SIG-M5 (cell line): ENCODE data around the gene WDR5.

Experiments
- DNase-seq: peaks from one replicate; lab custom pipeline; 2025; lab: John Stamatoyannopoulos, UW

The WDR5 gene

DNA sequence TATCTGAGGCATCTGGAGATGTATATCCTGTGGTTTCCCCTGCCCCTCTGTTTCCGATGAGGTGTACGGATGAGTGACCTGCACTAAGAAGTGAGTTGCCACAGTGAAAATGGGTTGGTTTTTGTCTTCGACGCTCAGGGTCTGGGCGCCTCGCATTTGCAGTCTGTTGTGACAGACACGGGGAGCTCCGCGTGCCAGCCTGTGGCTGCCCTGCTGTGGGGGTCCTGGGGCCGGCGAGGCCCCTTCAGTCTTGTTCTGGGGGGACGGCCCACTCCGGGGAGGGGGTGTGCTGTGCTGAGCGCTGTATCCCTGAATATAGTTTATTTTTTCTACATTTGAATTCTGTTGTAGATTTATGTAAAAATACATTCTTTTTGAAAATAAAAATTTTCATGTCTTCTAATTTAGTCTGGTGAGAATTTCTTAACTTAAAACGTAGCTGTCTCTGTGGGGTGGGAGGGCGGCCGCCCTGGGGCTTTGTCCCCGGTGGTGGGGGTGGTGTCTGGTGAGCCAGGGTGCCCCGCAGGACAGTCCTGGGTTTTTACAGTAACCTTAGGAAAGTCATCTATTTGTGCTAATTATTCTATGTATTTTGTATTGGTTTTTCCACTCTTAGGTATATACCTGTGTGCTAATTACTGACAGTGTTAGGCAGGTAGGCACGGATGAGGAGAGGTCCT is 23.8 kb downstream of the WDR5 start:
- DNase-seq, result no peak

GRCh38 chr9:134161647-134162046 is 25.8 kb downstream of the WDR5 start:
- DNase-seq, result no peak

GRCh38 chr9:134162212-134162775 is 26.4 kb downstream of the WDR5 start:
- DNase-seq, result no peak

DNA sequence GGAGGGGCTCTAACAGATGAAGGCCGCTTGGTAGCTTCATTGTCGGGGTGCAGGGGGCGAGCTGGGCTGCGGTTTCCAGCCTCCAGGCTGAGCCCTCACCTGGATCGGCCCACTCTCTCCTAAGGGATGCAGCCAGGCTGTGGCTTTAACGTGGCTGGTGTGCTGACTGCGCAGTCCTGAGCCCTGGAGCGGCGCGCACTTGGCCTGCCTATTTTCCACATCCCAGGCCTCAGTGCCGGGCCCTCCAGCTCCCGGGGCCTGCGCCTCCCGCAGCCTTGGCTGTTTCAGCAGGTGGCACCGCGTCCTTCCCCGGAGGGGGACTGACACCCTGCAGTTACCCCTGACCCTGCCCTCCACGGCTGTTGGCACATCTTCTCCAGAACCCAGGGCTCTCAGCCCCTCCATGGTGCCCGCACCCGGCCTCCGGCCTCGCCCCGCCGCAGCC is 27.1 kb downstream of the WDR5 start:
- no peak for DNase-seq

GRCh38 chr9:134163371-134164196 is 27.7 kb downstream of the WDR5 start:
- no peak for DNase-seq

GRCh38 chr9:134164879-134165278 is 29.0 kb downstream of the WDR5 start:
- no peak for DNase-seq

DNA sequence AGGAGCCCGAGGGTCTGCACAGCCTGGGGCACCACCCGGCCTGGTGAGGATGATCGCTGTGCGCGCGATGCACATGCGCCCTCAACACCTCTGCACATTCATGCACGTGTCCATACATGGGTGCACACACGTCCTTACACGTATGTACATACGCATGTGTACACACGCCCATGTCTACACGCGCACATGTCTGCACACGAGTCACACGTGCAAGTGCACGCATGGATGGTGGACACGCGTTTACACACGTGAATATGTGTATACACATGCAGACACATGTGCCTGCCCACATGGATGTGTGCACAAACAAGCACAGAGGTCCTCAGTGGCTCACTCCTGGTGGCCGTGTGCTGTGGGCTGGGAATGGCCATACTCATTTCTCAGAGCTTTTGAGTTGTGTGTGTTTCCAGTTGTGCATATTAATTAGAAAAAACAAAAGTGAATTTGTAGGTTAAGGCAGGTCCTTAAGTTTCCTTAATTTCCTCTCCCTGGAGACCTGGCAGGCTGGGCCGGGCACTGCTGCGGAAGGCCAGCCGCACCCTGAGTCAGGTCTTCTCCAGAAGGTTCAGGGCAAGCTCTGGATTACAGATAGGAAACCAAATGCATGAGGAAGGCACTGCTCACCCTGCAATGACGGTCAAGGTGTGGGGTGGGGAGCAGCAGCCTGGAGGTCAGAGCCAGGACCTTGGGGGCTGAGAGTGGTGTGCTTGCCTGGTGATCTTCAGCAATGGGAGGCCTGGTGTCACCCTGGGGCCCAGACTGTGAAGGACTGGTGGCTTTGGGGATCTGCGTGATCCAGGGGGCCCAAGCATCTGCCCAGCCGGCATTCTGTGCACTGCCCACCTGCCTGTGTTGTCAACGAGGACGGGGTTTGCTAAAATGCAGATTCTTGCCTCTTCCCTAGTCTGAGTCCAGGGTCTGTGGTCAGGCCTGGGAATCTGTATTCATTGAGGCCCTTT is 29.8 kb downstream of the WDR5 start:
- no peak for DNase-seq

DNA sequence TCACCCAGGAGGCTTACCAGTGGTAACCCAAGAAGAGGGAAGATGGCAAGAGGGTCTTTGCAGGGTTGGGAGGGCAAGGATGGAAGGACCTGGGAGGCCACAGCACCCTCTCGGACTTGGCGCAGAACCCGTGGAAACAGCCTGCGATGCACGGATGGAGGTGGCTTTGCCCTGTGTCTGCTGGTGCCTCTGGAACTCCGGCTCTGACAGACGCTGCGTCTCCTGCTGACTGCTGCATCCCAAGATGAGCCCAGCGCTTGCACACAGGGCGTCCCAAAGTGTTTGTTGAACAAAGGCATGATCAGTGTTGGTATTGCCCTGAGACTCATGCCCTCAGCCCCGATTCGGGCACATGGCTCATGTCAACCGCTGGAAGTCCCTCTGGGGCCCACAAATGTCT is 30.5 kb downstream of the WDR5 start:
- no peak for DNase-seq

DNA sequence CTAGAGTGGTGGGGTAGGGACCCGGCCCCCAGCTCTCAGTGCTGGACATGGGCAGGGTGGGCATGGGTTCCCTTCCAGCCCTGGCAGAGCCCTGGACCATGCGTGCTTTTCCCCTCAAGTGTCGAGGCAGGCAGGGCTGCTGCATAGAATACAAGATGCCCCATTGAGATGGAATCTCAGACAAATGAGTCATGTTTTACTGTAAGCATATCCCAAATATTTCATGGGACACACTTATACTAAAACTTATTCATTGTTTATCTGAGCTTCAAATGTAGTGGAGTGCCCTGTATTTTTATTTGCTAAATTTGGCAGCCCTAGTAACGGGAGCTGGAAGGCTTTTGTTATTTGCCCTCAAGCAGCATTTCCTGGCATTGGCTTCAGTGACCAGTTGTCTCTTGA is 31.6 kb downstream of the WDR5 start:
- no peak for DNase-seq

DNA sequence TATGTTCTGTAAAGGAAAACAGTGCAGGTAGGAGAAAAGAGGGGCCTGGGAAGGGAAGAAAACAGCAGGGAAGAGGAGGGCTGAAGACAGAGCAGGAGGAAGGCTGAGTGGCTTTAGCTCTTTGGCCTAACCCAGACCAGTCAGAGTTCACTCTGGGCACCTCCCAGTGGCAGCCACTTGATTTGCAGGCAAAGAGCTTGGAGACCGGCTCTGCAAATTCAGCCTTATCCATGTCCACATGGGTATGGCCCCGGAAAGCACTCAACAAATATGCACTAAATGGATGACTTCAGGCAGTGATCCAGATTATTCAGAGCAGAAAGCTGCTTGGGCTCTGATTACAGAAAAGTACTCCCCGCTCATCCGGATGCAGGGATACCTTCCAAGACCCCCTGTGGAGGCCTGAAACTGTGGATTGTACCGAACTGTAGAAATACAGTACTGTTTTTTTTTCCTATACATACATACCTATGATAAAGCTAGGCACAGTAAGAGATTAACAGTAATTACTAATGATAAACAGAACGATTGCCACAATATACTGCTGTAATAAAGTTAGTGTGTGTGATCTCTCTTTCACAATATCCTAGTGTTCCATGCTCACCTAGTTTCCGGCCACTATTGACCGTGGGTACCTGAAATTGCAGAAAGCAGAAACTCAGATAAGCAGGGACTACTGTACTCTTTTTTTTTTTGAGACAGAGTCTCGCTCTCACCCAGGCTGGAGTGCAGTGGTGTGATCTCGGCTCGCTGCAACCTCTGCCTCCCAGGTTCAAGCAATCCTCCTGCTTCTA is 33.1 kb downstream of the WDR5 start:
- no peak for DNase-seq

- DNase-seq, result no peak
Observed at GRCh38 chr9:134169724-134170401, 34.0 kb downstream of the WDR5 start.

GRCh38 chr9:134170532-134171315 is 34.8 kb downstream of the WDR5 start:
- no peak for DNase-seq

DNA sequence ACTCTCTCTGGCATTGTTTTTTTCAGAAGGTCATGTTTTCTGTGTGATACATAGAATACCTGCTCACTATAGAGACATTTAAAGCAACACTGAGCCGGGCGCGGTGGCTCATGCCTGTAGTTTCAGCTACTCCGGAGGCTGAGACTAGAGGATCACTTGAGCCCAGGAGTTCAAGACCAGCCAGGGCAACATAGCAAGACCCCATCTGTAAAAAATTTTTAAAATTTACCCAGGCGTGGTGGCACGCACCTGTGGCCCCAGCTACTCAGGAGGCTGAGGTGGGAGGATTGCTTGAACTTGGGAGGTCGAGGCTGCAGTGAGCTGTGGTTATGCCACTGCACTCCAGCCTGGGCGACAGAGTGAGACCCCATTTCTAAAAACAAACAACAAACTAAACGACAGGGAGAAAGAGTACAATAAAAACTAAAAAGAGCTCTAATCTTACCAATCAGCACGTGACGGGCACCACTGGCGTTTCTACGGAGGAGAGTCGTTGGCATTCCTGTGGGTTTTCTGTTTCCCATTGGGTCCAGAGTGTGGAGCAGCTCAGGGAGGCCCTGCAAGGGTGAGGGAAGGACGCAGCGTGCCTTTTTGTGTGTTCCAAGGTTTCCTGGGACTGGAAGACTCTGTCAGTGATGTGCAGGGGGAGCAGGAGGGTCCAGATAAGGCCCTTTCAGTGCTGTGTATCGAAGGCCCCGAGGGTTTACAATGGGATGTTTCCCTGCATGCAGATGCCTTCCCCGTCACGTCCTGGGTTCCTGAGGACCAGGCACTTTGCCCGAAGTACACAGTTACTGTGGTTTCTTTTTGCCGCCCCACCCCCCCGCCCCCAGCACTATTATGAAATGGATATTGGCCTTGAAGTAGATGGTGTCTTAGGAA is 35.7 kb downstream of the WDR5 start:
- no peak for DNase-seq

DNA sequence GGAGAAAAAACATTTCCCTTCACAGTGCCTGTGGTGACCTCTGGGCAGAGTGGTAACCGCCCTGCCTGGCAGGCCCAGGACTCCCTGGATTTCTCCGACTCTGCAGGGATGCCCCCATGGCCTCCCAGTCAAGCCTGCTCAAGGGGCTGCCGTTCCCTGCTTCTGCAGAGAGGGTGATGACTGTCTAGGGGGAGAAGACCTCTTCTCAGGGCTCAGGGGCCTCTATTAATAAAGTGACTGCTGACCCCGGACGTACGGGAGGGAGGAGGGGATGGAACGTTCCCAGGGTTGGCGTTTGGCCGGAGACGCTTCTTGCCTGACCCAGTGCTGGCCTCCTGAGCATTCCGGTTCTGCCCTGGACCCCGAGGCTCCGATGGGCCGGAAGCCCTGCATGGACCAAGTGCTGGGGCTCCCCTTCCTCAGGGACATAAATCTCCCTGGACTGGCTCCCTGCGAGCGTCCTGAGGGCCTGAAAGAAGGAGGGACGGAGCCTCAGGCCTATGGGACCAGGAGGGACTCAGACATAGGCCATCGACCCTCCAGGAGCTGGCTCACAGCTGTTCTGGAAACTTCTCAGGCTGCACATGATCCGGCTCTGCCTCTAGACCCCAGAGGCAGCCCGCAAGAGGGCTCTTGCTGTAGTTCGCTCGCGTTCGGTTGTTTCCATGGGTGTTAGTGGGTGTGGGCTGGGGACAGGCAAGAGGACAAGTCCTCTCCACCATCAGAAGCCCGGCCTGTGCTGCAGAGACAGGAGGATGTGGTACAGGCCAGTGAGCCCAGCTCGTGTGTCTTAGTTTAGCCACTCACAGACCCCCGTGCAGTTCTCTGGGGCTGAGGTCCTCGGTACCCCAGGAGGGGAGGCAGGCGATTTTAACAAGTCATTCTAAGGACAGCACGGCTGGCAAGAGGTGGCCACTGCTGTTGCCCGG is 36.6 kb downstream of the WDR5 start:
- no peak for DNase-seq

DNA sequence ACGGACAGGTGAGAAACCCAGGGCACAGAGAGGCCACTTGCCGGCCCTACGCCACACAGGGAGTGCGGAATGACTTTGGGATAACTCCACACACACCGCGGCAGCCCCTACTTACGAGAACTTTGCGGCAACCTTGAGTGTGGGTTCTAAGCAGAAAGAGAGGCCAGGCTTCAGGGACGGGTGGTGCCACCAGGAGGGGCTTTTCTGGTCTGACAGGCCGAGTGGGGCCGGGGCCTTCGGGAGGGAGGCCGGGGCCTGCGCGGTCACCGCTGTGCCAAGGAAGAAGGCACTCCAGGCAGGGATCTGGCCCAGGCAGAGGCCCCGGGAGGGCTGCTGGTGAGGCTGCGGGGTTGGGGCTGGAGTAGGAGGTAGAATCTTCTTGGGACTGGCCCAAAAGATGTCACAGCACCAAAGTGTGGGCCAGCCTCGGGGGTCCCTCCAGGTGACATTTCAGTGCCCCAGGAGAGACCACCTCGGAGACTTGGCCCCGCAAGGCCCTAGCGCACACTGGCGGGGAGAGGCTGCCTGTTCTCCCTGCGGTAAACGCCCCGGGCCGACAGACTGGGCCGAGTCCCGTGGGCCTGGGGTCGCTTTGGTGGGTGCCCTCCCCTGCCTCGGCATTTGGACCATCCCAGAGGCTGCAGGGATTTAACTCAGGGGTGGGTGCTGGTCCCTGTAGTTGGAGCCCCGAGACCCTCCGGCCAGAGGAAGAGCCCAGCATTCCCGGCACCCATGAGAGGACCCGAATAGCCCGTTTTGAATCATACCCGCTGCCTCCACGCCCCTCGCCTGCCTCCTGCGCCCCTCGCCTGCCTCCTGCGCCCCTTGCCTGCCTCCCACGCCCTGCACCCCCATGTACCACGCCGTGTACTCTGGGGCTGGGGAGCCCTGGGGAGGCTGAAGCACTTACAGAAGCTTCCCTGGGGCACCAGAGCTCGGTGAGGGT is 37.5 kb downstream of the WDR5 start:
- DNase-seq, result no peak

DNA sequence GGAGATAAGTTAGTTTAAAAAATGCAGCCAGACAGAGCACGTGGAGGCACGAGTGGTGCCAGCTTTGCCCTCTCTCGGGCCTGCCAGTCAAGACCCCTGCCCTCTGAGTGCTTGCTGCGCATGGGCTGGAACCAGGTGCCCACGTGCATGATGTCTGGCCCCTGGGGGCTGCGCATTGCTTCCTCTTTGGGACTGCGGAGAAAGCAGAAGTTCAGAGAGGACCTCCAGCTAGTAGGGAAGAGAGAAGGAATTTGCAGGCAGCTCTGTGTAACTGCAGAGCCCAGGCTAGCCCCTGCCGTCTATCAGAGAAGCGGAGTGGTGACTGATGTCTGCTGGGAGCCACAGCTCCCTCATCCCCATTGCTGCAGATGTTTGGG is 38.2 kb downstream of the WDR5 start:
- no peak for DNase-seq
